ENCODE results near the gene ENTPD7.

Gene ENTPD7

GRCh38 chr10:99631496-99631895 lies 27.8 kb upstream of the ENTPD7 start:
- Histone ChIP-seq H3K27me3 (replicated peaks; ENCODE audit: control insufficient read depth, insufficient read depth, low read length) (no peaks in the 10 kb centered on the region), H3K4me3 (replicated peaks; ENCODE audit: low read depth, low read length) (no peak overlapping the region), H3K36me3 (ENCODE audit: control insufficient read depth, insufficient read depth, low read length) (no peaks in the 10 kb centered on the region)
- no peak for DNase-seq (ENCODE audit: extremely low read depth, insufficient read length)
- TF ChIP-seq CTCF (IDR thresholded peaks at IDR 0.05; ENCODE audit: insufficient read depth, low read length, poor library complexity, severe bottlenecking): no peak

- no peaks in the 10 kb centered on the region for H3K36me3 ChIP-seq (ENCODE audit: control insufficient read depth, insufficient read depth, low read length)
- DNase-seq (ENCODE audit: extremely low read depth, insufficient read length): no peak
- no peak overlapping the region for H3K4me3 ChIP-seq (replicated peaks; ENCODE audit: low read depth, low read length)
- H3K27me3 ChIP-seq (replicated peaks; ENCODE audit: control insufficient read depth, insufficient read depth, low read length): no peaks in the 10 kb centered on the region
- no peak for TF ChIP-seq CTCF (IDR thresholded peaks at IDR 0.05; ENCODE audit: insufficient read depth, low read length, poor library complexity, severe bottlenecking)
These were observed 25.5 kb upstream of the ENTPD7 start for GRCh38 chr10:99633832-99634231.

GRCh38 chr10:99647601-99648151 lies 11.6 kb upstream of the ENTPD7 start:
- DNase-seq (ENCODE audit: extremely low read depth, insufficient read length): no peak
- Histone ChIP-seq H3K4me3 (replicated peaks; ENCODE audit: low read depth, low read length) (no peak overlapping the region), H3K36me3 (ENCODE audit: control insufficient read depth, insufficient read depth, low read length) (no peaks in the 10 kb centered on the region), H3K27me3 (replicated peaks; ENCODE audit: control insufficient read depth, insufficient read depth, low read length) (no peaks in the 10 kb centered on the region)
- no peak for TF ChIP-seq CTCF (IDR thresholded peaks at IDR 0.05; ENCODE audit: insufficient read depth, low read length, poor library complexity, severe bottlenecking)

GRCh38 chr10:99648717-99649116 lies 10.6 kb upstream of the ENTPD7 start:
- H3K4me3 ChIP-seq (replicated peaks; ENCODE audit: low read depth, low read length): no peak overlapping the region
- H3K27me3 ChIP-seq (replicated peaks; ENCODE audit: control insufficient read depth, insufficient read depth, low read length): no peaks in the 10 kb centered on the region
- TF ChIP-seq CTCF (IDR thresholded peaks at IDR 0.05; ENCODE audit: insufficient read depth, low read length, poor library complexity, severe bottlenecking): no peak
- no peaks in the 10 kb centered on the region for H3K36me3 ChIP-seq (ENCODE audit: control insufficient read depth, insufficient read depth, low read length)
- no peak for DNase-seq (ENCODE audit: extremely low read depth, insufficient read length)

GRCh38 chr10:99652800-99653390 lies 6.4 kb upstream of the ENTPD7 start:
- H3K4me3 ChIP-seq (replicated peaks; ENCODE audit: low read depth, low read length): no peak overlapping the region
- DNase-seq (ENCODE audit: extremely low read depth, insufficient read length): no peak
- no peak for TF ChIP-seq CTCF (IDR thresholded peaks at IDR 0.05; ENCODE audit: insufficient read depth, low read length, poor library complexity, severe bottlenecking)
- no peaks in the 10 kb centered on the region for H3K36me3 ChIP-seq (ENCODE audit: control insufficient read depth, insufficient read depth, low read length)
- no peaks in the 10 kb centered on the region for H3K27me3 ChIP-seq (replicated peaks; ENCODE audit: control insufficient read depth, insufficient read depth, low read length)
